ENCODE results near the gene CEP20.

The CEP20 gene

DNA sequence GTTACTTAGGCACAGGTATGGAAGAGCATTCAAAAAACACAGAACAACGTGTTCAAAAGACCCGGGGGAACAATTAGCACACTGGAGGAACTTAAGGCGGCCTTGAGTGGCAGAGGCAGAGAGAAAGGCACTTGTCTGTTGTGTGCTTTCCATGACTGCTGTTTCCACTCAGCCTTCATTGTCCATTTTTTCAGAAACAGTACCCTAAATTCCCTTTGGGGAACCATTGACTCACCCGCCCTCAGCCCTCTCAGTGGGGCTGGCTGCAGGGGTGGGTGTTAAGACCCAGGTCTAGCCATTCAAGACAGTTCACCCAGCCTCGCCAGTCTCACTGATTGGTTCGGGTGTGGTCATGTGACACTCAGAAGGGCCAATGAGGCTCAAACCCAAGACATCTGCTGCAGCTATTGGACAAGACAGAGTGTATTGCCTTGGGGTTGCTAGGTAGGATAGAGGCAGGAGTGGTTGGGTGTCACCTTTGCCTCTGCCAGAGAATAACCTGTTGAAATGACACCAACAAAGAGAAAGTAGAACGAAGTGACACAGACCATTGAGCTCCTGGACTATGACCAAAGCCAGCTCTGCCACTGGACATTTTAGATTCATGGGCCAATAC is 19.6 kb upstream of the CEP20 start:
- TF ChIP-seq ZNF274 (IDR thresholded peaks at IDR 0.05; ENCODE audit: low read depth, low read length): no peak
- no peak for TF ChIP-seq SUZ12 (IDR thresholded peaks at IDR 0.05; ENCODE audit: extremely low read depth, insufficient read depth, insufficient read length)
- TF ChIP-seq YY1 (IDR thresholded peaks at IDR 0.05; ENCODE audit: insufficient read depth, insufficient read length): no peak
- Histone ChIP-seq H3K9ac (ENCODE audit: insufficient read length, low read depth) (no peak overlapping the region), H3K36me3 (ENCODE audit: insufficient read depth, insufficient read length, low read length) (no peaks in the 10 kb centered on the region), H3K4me1 (ENCODE audit: insufficient read depth, insufficient read length) (no peaks in the 10 kb centered on the region), H3K9me3 (ENCODE audit: insufficient read depth, low read length) (no peaks in the 10 kb centered on the region), H3K4me3 (ENCODE audit: insufficient read length, low read depth) (no peak overlapping the region), H3K27me3 (ENCODE audit: insufficient read depth, insufficient read length) (no peaks in the 10 kb centered on the region)
- DNase-seq (ENCODE audit: low read depth, low spot score): no peak

DNA sequence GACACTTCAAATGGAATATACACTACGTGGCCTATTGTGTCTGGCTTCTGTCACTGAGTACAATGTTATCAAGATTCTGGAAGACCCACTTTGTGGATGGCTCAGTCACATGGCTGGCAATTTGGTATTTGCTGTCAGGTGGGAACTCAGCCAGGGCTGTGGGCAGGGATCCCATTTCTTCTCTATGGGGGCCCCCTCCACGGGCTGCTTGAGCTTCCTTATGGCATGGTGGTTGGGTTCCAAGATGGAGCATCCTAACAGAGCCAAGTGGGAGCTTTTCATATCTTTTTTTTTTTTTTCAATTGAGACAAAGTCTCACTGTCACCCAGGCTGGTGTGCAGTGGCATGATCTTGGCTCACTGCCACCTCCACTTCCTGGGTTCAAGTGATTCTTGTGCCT is 18.0 kb upstream of the CEP20 start:
- Histone ChIP-seq H3K36me3 (ENCODE audit: insufficient read depth, insufficient read length, low read length) (no peaks in the 10 kb centered on the region), H3K9ac (ENCODE audit: insufficient read length, low read depth) (no peak overlapping the region), H3K27me3 (ENCODE audit: insufficient read depth, insufficient read length) (no peaks in the 10 kb centered on the region), H3K9me3 (ENCODE audit: insufficient read depth, low read length) (no peaks in the 10 kb centered on the region), H3K4me1 (ENCODE audit: insufficient read depth, insufficient read length) (no peaks in the 10 kb centered on the region), H3K4me3 (ENCODE audit: insufficient read length, low read depth) (no peak overlapping the region)
- no peak for TF ChIP-seq SUZ12 (IDR thresholded peaks at IDR 0.05; ENCODE audit: extremely low read depth, insufficient read depth, insufficient read length)
- no peak for TF ChIP-seq ZNF274 (IDR thresholded peaks at IDR 0.05; ENCODE audit: low read depth, low read length)
- TF ChIP-seq YY1 (IDR thresholded peaks at IDR 0.05; ENCODE audit: insufficient read depth, insufficient read length): no peak
- DNase-seq (ENCODE audit: low read depth, low spot score): no peak

DNA sequence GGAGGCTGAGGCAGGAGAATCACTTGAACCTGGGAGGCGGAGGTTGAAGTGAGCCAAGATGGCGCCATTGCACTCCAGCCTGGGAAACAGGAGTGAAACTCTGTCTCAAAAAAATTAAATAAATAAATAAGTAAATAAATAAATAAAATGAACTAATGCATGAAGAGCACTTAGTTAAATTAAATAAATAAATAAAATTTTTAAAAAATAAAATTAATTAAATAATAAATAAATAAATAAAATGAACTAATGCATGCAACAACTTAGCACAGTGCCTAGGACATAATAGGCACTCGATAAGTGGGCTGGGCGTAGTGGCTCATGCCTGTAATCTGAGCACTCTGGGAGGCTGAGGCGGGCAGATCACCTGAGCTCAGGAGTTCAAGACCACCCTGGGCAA is 15.6 kb upstream of the CEP20 start:
- DNase-seq (ENCODE audit: low read depth, low spot score): no peak
- no peaks in the 10 kb centered on the region for H3K9me3 ChIP-seq (ENCODE audit: insufficient read depth, low read length)
- H3K36me3 ChIP-seq (ENCODE audit: insufficient read depth, insufficient read length, low read length): no peaks in the 10 kb centered on the region
- H3K4me1 ChIP-seq (ENCODE audit: insufficient read depth, insufficient read length): no peaks in the 10 kb centered on the region
- no peak for TF ChIP-seq ZNF274 (IDR thresholded peaks at IDR 0.05; ENCODE audit: low read depth, low read length)
- TF ChIP-seq YY1 (IDR thresholded peaks at IDR 0.05; ENCODE audit: insufficient read depth, insufficient read length): no peak
- no peak for TF ChIP-seq SUZ12 (IDR thresholded peaks at IDR 0.05; ENCODE audit: extremely low read depth, insufficient read depth, insufficient read length)
- no peaks in the 10 kb centered on the region for H3K27me3 ChIP-seq (ENCODE audit: insufficient read depth, insufficient read length)
- no peak overlapping the region for H3K4me3 ChIP-seq (ENCODE audit: insufficient read length, low read depth)
- no peak overlapping the region for H3K9ac ChIP-seq (ENCODE audit: insufficient read length, low read depth)

DNA sequence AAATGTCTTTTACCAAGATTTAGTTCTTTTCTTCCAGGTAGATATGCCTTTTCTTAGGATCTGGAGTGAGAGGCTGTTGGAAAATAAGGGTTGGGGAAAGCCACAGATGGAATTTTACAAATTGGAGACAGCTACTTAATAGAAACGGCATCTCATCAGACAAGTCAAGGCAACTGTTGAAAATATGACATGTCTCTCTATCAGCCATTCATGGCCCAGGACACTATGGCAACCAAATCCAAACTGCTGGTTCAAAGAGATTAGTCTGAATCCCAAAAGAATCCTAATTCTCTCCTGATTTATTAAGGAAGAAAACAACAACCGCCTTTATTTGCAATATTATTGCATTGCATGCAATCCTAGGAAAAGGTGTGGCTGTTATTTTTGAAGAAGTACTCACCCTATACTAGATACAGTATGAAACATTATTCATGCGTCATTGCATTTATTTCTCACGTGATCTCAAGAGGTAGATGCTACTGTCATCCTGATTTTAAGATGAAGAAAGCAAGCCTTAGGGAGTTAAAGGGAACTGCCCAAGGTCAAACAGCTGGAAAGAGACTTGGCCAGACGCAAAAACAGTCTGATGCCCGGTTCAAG is 12.6 kb upstream of the CEP20 start:
- no peak for DNase-seq (ENCODE audit: low read depth, low spot score)

DNA sequence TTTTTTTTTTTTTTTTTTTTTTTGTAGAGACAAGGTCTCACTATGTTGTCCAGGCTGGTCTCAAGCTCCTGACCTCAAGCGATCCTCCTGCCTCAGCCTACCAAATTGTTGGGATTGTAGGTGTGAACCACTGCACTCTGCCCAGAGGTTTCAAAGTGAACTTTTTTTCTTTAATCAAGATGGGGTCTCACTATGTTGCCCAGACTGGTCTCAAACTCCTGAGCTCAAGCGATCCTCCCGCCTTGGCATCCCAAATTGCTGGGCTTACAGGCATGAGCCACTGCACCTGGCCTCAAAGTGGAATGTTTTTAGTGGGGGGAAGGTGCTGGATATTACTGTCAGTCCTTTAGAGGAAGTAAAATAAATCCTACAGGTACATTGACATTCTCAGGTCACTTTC is 12.0 kb upstream of the CEP20 start:
- TF ChIP-seq SUZ12 (IDR thresholded peaks at IDR 0.05; ENCODE audit: extremely low read depth, insufficient read depth, insufficient read length): no peak
- no peak for TF ChIP-seq YY1 (IDR thresholded peaks at IDR 0.05; ENCODE audit: insufficient read depth, insufficient read length)
- TF ChIP-seq ZNF274 (IDR thresholded peaks at IDR 0.05; ENCODE audit: low read depth, low read length): no peak
- Histone ChIP-seq H3K4me1 (ENCODE audit: insufficient read depth, insufficient read length) (no peaks in the 10 kb centered on the region), H3K36me3 (ENCODE audit: insufficient read depth, insufficient read length, low read length) (no peaks in the 10 kb centered on the region), H3K27me3 (ENCODE audit: insufficient read depth, insufficient read length) (no peaks in the 10 kb centered on the region), H3K9ac (ENCODE audit: insufficient read length, low read depth) (no peak overlapping the region), H3K9me3 (ENCODE audit: insufficient read depth, low read length) (no peaks in the 10 kb centered on the region), H3K4me3 (ENCODE audit: insufficient read length, low read depth) (no peak overlapping the region)
- no peak for DNase-seq (ENCODE audit: low read depth, low spot score)

More for the DNA sequence above, 12.6 kb upstream of the CEP20 start:
- H3K4me3 ChIP-seq (ENCODE audit: insufficient read length, low read depth): no peak overlapping the region
- H3K27me3 ChIP-seq (ENCODE audit: insufficient read depth, insufficient read length): no peaks in the 10 kb centered on the region
- no peaks in the 10 kb centered on the region for H3K4me1 ChIP-seq (ENCODE audit: insufficient read depth, insufficient read length)
- H3K36me3 ChIP-seq (ENCODE audit: insufficient read depth, insufficient read length, low read length): no peaks in the 10 kb centered on the region
- H3K9ac ChIP-seq (ENCODE audit: insufficient read length, low read depth): no peak overlapping the region
- TF ChIP-seq SUZ12 (IDR thresholded peaks at IDR 0.05; ENCODE audit: extremely low read depth, insufficient read depth, insufficient read length) (no peak), ZNF274 (IDR thresholded peaks at IDR 0.05; ENCODE audit: low read depth, low read length) (no peak), YY1 (IDR thresholded peaks at IDR 0.05; ENCODE audit: insufficient read depth, insufficient read length) (no peak)
- H3K9me3 ChIP-seq (ENCODE audit: insufficient read depth, low read length): no peaks in the 10 kb centered on the region

DNA sequence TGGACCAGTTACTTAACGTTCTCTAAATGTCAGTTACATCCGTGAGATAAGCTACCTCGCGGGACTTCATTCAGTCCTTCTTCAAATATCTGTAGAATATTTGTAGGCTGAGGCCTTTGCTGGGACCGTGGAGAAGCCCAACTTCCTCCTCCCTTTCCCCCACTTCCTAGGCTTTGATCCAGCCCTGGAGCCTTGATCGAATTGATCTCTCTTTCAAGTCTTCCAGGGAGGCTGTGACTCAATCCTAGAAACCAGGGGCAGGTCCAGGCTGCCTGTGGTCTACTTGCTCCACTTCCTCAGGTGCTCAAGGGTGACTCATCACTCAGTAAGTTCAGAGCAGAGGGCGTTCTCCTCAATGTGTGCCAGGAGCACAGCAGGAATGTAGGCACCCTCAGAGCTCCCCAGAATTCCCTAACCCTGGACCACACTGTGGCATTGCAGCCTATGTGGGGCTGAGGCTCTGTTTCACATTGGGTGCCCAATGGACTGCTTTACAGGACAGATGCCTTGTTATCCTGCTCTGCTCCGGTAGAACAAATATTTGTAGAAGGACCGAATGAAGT is 11.2 kb upstream of the CEP20 start:
- no peak for DNase-seq (ENCODE audit: low read depth, low spot score)
- Histone ChIP-seq H3K27me3 (ENCODE audit: insufficient read depth, insufficient read length) (no peaks in the 10 kb centered on the region), H3K9me3 (ENCODE audit: insufficient read depth, low read length) (no peaks in the 10 kb centered on the region), H3K9ac (ENCODE audit: insufficient read length, low read depth) (no peak overlapping the region), H3K4me1 (ENCODE audit: insufficient read depth, insufficient read length) (no peaks in the 10 kb centered on the region), H3K36me3 (ENCODE audit: insufficient read depth, insufficient read length, low read length) (no peaks in the 10 kb centered on the region), H3K4me3 (ENCODE audit: insufficient read length, low read depth) (no peak overlapping the region)
- TF ChIP-seq SUZ12 (IDR thresholded peaks at IDR 0.05; ENCODE audit: extremely low read depth, insufficient read depth, insufficient read length) (no peak), YY1 (IDR thresholded peaks at IDR 0.05; ENCODE audit: insufficient read depth, insufficient read length) (no peak), ZNF274 (IDR thresholded peaks at IDR 0.05; ENCODE audit: low read depth, low read length) (no peak)

DNA sequence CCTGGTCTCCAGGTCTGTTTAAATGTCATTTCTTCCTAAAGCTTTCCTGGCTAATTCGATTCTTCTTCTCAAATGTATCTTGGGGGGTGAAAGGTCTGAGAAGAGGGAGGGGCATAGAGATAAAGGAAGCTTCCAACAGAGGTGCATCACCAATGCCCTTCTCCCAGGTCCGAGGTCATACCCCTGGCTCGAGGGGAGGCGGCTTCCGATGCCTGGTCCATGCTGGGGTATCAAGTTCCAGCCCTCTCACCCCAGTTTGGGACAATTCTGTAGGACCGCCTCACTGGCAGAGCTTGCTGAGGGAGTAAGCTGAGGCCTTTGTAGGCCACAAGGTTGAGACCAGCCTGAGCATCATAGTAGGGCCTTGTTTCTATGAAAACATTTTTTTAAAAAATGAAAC is 10.3 kb upstream of the CEP20 start:
- H3K9me3 ChIP-seq (ENCODE audit: insufficient read depth, low read length): no peaks in the 10 kb centered on the region
- no peaks in the 10 kb centered on the region for H3K27me3 ChIP-seq (ENCODE audit: insufficient read depth, insufficient read length)
- H3K36me3 ChIP-seq (ENCODE audit: insufficient read depth, insufficient read length, low read length): no peaks in the 10 kb centered on the region
- no peak overlapping the region for H3K4me3 ChIP-seq (ENCODE audit: insufficient read length, low read depth)
- TF ChIP-seq SUZ12 (IDR thresholded peaks at IDR 0.05; ENCODE audit: extremely low read depth, insufficient read depth, insufficient read length) (no peak), YY1 (IDR thresholded peaks at IDR 0.05; ENCODE audit: insufficient read depth, insufficient read length) (no peak), ZNF274 (IDR thresholded peaks at IDR 0.05; ENCODE audit: low read depth, low read length) (no peak)
- no peak overlapping the region for H3K9ac ChIP-seq (ENCODE audit: insufficient read length, low read depth)
- DNase-seq (ENCODE audit: low read depth, low spot score): no peak
- H3K4me1 ChIP-seq (ENCODE audit: insufficient read depth, insufficient read length): no peaks in the 10 kb centered on the region

Data from NT2/D1 (cell line).